HG03045 (cell line): ENCODE measurements around the gene PXDN.

Experiments
- ATAC-seq: cut with Tn5 transposase; IDR thresholded peaks from one replicate; pipeline ENCODE4 v1.9.1; 2021; ENCODE audit warnings: mild to moderate bottlenecking, moderate library complexity; ENCODE audit not compliant: unreplicated experiment

Gene PXDN

GRCh38 chr2:1603059-1603458, 141.3 kb downstream of the PXDN start:
- ATAC-seq: no peak

GRCh38 chr2:1602278-1603010, 141.9 kb downstream of the PXDN start:
- ATAC-seq: no peak

GRCh38 chr2:1601471-1602277, 142.6 kb downstream of the PXDN start:
- ATAC-seq: no peak

GRCh38 chr2:1601067-1601412, 143.3 kb downstream of the PXDN start:
- ATAC-seq: no peak

GRCh38 chr2:1600191-1601066, 143.9 kb downstream of the PXDN start:
- no peak for ATAC-seq

- no peak for ATAC-seq
These were observed 144.8 kb downstream of the PXDN start for GRCh38 chr2:1599301-1600085.

GRCh38 chr2:1598800-1599199, 145.5 kb downstream of the PXDN start:
- ATAC-seq: no peak

GRCh38 chr2:1598041-1598710, 146.1 kb downstream of the PXDN start:
- ATAC-seq: no peak

GRCh38 chr2:1595274-1595673, 149.0 kb downstream of the PXDN start:
- ATAC-seq: no peak

- ATAC-seq: no peak
These were observed 149.7 kb downstream of the PXDN start for GRCh38 chr2:1594373-1595171.

GRCh38 chr2:1594123-1594372, 150.3 kb downstream of the PXDN start:
- ATAC-seq: no peak

- ATAC-seq: no peak
These were observed 150.8 kb downstream of the PXDN start for GRCh38 chr2:1593371-1594122.

GRCh38 chr2:1591978-1592907, 152.1 kb downstream of the PXDN start:
- no peak for ATAC-seq

- ATAC-seq: no peak
These were observed 152.9 kb downstream of the PXDN start for GRCh38 chr2:1591461-1591770.

GRCh38 chr2:1590596-1591460, 153.5 kb downstream of the PXDN start:
- no peak for ATAC-seq

- ATAC-seq: no peak
These were observed 155.2 kb downstream of the PXDN start for GRCh38 chr2:1588978-1589621.
